ENCODE results near the gene ADD1. TPM values are rescaled to one million over a fixed set of nuclear protein-coding genes. Genes with fewer than 3 reads are reported as not detected.

Gene ADD1
- total and polyA plus RNA-seq, 4 donors, result 62.2 to 142 (median 83.4) TPM

GRCh38 chr4:2832309-2832980 lies 11.2 kb upstream of the ADD1 start:
- TF ChIP-seq FOXA1 (IDR thresholded peaks at IDR 0.05) (no peak), SP1 (IDR thresholded peaks at IDR 0.05) (no peak), ATF3 (IDR thresholded peaks at IDR 0.05) (no peak), REST (IDR thresholded peaks at IDR 0.05) (no peak), HNF4G (IDR thresholded peaks at IDR 0.05) (no peak), FOXA2 (IDR thresholded peaks at IDR 0.05) (no peak), ZBTB33 (IDR thresholded peaks at IDR 0.05) (no peak), YY1 (IDR thresholded peaks at IDR 0.05) (no peak), RAD21 (IDR thresholded peaks at IDR 0.05) (no peak), HNF4A (conservative IDR thresholded peaks at IDR 0.05) (no peak), GABPA (IDR thresholded peaks at IDR 0.05 in 1 of 2, conservative IDR thresholded peaks at IDR 0.05 in 1 of 2) (no peak), CTCF (IDR thresholded peaks at IDR 0.05; ENCODE audit: low read depth, low read length, missing input control) (no peak), JUND (IDR thresholded peaks at IDR 0.05) (no peak), RXRA (IDR thresholded peaks at IDR 0.05) (no peak)
- Histone ChIP-seq H3K27ac (ENCODE audit: low read depth in 1 of 2, low read length in 2 of 2) (no peak overlapping the region), H3K4me3 (ENCODE audit: low read depth in 1 of 3, low read length in 3 of 3) (no peak overlapping the region), H3K9ac (ENCODE audit: low read depth in 1 of 2, low read length in 2 of 2) (no peak overlapping the region), H3K4me1 (ENCODE audit: control insufficient read depth in 4 of 4, insufficient read depth in 4 of 4, low read length in 3 of 4) (peaks cover 7 to 29% (median 12%) of the 10 kb centered on the region in 4 donors), H3K9me3 (ENCODE audit: control insufficient read depth in 4 of 4, low read length in 3 of 4) (no peaks in the 10 kb centered on the region), H3K36me3 (ENCODE audit: control insufficient read depth in 4 of 4, insufficient read depth in 3 of 4, low read depth in 1 of 4, low read length in 3 of 4) (peaks cover 15 to 70% (median 39%) of the 10 kb centered on the region in 4 donors), H3K27me3 (ENCODE audit: control insufficient read depth in 4 of 4, insufficient read depth in 4 of 4, low read length in 3 of 4) (no peaks in the 10 kb centered on the region)
- 97% methylated on average over 20 of the region's 20 CpGs for WGBS
- DNase-seq (ENCODE audit: low spot score), result no peak
